Renal pelvis (tissue), 4 donors: ENCODE results near the gene IGF1R. TPM values are rescaled to one million over a fixed set of nuclear protein-coding genes. Genes with fewer than 3 reads are reported as not detected.

Source experiments
- DNase-seq: peaks from one replicate; pipeline ENCODE4 v3.0.0-alpha.2; 2013
- polyA plus RNA-seq, 3 donors: library from polyadenylated mRNA; unstranded; fragments of 120-200 nt; gene quantifications; one replicate each; pipeline ENCODE4 v1.2.1, GENCODE V29; 2013; ENCODE audit not compliant: insufficient read length in 3 of 3

IGF1R gene
- polyA plus RNA-seq, 3 donors: 39.9 to 63.7 (median 61.4) TPM

DNA sequence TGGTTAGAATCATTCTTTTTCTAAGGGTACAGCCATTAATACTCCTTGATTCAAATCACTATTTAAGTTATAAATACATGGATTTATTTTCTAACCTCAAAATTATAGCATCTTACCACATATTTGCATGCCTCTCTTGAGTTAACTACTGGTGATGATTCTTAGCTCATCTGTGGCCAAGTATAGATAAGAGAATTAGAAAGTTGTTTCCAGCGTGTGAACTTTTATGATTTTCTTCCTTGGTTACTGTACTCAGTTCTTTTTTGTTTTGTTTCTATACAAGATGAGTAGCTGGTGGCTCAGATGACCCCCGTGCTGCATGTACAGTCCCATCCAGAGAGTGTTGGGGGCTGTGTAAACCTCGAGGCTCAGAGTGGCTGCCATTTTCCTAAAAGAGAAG is 124.6 kb downstream of the IGF1R start:
- no peak for DNase-seq

DNA sequence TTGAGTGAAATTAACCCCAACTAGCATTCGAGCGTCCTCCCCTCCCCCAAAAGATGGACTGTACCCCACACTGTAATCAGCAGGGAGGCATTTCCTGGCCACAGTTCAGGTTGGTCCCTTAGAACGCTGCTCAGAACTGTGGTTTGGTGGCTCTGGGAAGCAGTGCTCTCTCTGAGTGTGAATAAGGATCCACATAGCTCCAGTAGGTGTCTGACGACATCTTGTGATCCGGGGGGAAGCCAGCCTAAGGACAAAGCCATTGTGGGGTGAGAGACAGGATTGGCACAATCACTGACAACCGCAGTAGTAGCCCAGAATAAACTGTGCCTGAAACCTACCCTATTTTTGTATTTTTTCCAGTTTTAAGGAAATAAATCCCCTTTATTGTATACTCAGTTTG is 125.3 kb downstream of the IGF1R start:
- DNase-seq: no peak

DNA sequence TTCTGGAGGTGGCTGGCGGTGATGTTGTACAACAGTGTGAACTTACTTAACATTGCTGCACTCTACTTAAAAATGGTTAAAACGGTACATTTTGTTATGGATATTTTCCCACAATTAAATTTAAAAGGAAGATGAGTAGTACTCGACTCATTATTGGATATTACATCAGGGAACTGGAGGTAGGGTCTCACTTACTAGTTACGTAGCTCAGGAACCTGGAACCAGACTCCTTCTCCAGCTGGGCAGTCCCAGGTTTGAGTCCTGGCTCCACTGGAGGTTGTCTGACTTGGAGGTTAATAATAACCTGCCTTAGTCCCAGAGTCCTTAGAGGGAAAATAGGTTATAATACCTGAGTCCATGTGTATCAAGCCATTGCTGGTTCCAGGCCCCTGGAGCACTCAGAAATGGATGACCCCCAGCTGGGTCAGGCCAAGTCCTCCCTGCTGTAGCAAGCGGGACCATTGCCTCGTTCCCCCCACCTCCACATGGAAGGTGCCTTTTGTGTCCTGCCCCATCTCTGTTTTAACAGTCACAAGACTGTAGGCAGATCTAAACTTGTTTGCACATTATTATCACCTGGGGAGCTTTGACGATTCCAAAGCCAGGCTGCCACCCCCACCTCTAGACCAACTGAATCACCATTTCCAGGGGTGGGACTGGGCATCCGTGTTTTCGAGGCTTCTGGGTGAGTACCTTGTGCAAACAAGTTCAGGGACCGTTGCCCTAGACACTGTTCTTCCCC is 126.6 kb downstream of the IGF1R start:
- DNase-seq: no peak

DNA sequence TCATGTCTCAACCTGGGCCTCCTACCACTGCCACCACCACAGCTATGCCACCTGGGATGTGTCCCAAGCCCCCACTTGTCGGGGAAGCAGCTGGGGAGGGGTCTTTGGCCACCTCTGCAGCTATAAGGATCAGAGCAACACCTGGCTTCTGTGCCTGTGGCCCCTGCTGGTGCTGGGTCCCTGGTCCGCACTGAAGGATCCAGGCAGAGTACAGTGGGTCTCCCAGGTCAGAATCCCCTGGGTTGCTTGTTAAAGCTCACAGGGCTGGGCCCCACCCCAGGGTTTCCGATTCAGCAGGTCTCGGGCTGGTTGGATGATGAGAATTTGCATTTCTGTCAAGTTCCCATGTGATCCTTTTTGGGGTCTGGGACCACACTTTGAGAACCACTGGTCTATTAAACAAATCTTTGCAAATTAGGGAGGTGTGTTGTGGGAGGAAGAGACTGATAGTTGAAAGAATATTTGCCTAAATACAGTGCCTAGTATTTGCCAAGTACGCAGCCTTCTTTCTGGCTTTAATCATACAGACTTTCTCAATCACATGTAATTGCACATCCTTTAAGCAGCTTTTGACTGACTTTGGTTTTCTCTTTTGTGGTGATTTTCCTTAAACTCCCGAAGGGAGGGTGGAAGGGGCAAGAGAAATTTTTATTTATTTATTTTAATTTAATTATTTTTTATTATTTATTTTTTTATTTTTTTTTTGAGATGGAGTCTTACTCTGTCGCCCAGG is 127.3 kb downstream of the IGF1R start:
- DNase-seq: no peak

DNA sequence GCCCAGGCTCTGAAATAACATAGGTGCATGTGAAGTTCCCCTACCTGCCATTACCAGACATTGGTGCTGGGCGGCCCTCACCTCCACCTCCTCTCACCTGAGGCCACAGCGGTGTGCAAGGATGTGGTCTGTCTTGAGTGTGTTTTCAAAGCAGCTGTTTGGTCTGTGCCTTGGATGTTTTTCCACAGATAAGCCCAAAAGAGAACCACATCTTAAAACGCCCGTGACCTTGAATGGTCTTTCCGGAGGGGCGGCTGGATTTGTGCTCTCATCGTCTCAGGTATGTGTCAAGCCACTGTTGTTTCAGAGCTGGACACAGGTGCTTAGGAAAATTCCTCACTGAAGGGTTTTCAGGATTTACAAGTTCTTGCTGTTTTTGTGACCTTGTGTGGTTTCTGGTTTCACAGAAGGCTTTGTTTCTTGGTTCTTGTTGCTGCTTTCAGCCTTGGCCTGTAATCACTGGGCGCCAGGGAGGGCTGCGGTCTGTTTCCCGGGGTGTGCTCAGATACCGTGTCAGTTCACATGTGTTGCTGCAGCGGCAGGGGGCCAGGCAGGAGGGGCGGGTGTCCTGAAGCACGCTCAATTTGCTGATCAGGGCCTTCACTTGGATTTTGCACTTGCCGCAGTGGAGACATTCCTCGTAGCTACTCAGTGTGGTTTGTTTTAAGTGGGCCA is 128.4 kb downstream of the IGF1R start:
- DNase-seq: peak; percentile 93

GRCh38 chr15:98777426-98777825 is 129.1 kb downstream of the IGF1R start:
- no peak for DNase-seq

- DNase-seq: no peak
Measured at GRCh38 chr15:98778263-98778959, 130.1 kb downstream of the IGF1R start.

- no peak for DNase-seq
Measured at GRCh38 chr15:98778960-98779359, 130.6 kb downstream of the IGF1R start.

- peak; percentile 78 for DNase-seq
Measured at GRCh38 chr15:98779463-98780071, 131.2 kb downstream of the IGF1R start.

- no peak for DNase-seq
Measured at GRCh38 chr15:98781838-98782237, 133.5 kb downstream of the IGF1R start.

DNA sequence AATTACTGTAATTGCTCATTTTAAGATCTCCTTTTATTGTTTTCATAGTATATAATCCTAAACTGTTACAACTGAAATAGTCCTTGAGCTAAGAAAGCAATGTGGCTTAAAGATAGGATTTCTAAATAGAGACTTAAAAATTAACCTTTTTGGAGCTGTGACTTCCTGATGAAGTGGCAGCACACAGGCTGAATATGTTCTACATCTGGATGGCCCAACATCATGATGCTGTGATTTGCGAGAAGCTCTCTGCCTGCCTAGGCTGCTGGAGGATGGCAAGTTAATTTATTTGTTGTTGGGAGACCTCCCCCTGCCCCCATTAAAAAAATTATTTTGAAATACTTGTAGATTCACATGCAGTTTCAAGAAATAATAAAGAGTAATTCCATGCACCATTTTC is 134.5 kb downstream of the IGF1R start:
- no peak for DNase-seq

GRCh38 chr15:98785431-98785806 is 137.1 kb downstream of the IGF1R start:
- no peak for DNase-seq

DNA sequence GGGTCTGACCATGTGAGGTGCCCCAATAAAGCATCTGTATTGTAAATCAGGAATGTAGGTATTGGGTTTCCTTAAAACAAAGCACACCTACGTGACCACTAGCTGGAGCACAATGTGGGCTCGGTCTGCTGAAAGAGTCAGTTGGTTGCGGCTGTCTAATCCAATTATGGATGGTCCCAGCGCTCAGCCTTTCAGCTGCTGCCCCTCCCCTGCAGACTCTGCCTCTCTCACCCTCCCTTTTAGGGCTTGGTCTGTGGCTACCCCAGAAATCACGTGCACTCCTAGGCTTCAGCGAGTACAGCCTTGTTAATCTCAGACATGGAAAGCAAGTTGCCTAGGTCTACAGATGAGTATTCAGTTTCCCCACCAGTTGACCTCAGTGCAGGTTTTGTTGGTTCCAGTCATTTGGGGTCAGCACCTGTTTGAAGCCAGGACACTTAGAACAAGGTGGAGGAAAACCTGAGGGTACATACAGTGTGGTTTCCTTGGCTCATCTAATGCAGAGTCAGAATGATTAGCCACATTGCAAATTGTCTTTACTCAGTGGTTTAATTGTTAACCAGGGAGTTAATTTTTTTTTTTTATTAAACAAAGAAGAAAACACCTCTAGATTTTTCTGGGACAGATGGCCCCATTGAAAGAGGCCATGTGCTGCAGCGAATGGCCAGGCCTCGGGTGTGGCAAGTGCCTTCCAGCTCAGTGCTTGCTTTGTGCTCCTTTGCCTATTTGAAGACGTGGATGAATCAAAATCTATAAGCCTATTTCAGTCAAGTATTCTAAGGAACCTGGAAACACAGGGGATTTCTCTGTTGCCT is 137.7 kb downstream of the IGF1R start:
- peak; percentile 60 for DNase-seq

- no peak for DNase-seq
Measured at GRCh38 chr15:98786717-98787116, 138.4 kb downstream of the IGF1R start.

- no peak for DNase-seq
Measured at GRCh38 chr15:98787194-98787593, 138.9 kb downstream of the IGF1R start.

GRCh38 chr15:98787936-98788757 is 139.8 kb downstream of the IGF1R start:
- no peak for DNase-seq

- no peak for DNase-seq
Measured at GRCh38 chr15:98789020-98789419, 140.7 kb downstream of the IGF1R start.

DNA sequence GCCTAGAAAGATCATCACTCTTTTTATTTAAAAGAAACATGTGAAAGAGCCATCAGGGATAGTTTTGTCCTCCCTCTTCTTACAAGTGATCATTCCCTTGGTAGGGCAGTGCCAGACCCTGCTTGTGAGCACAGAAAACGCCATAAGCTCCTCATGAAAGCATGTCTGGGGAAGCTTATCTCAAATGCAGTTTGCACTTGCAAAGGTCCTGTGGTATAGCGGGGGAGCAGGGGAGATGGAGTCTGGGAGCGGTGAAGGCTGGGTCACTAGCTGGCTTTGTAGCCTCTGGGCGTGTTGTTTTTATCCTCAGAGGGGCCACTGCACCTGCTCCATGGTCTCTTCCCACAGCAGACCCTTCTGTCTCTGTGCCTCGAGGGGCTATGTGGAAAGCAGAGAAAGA is 141.9 kb downstream of the IGF1R start:
- DNase-seq: no peak

DNA sequence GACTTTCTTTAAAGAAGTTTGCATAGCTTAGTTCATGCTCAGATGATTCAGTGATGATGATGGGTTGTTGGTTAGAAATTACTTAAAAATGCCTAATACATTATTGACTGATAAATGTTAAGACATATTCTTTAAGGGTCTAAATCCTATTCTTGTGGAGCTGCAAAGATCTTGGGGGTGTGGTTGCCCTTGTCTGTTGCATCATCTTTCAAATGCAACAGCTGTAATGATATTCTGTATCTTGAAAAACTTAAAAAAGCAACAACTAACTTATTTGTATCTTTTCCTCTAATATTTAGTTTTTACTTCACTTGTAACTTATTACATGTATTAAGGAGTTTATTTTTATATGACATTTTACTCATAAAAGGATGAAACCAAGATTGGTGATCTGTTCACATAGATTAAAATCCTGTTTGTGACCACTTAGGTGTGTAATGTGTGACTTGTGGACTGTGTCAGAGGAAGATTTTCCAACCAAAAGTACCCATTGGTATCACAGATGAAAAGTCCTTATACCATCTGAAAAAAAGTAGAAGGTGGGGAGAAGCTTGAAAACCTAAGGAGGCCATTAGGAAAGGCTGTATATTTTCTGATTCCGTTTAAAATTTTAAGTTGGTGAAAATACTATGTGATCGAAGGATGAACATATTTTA is 142.8 kb downstream of the IGF1R start:
- DNase-seq: no peak

- no peak for DNase-seq
Measured at GRCh38 chr15:98792117-98792516, 143.8 kb downstream of the IGF1R start.
